Prostate gland (tissue), 2 donors: ENCODE measurements around the gene MKLN1.

Experiments
- CTCF ChIP-seq, 4 experiments: fragments of 200-600 bp in 2 of 4; fragments of 450-650 bp in 2 of 4; sonication (generic) in 2 of 4; IDR thresholded peaks; 1 replicate in 3 of 4; 2 replicates in 1 of 4; pipeline ENCODE4 v1.5.1; 2016 to 2019; ENCODE audit warnings: antibody characterized with exemption in 4 of 4, mild to moderate bottlenecking in 2 of 4, moderate library complexity in 2 of 4
- POLR2A ChIP-seq: fragments of 450-650 bp; IDR thresholded peaks from one replicate; pipeline ENCODE4 v1.6.1; 2016; ENCODE audit warnings: antibody characterized with exemption, mild to moderate bottlenecking
- POLR2AphosphoS5 ChIP-seq: sonication (generic); formaldehyde crosslinking; IDR thresholded peaks from one replicate; pipeline ENCODE4 v1.6.1; 2017; ENCODE audit warnings: antibody characterized with exemption

GRCh38 chr7:131320603-131321002 is 7.1 kb upstream of the MKLN1 start:
- TF ChIP-seq POLR2AphosphoS5 (no peak), CTCF (IDR thresholded peaks at IDR 0.05) (no peak), POLR2A (no peak)
